Tibial artery (tissue), 4 donors: ENCODE data around the gene KCNT1.

Source experiments
- DNase-seq, 2 donors: peaks; one replicate each; pipeline ENCODE4 v3.0.0-alpha.2; 2019
- H3K27ac ChIP-seq, 2 donors: fragments of 200-600 bp; sonication (generic) in 1 of 2; 1 replicate in 1 of 2; 2 replicates in 1 of 2; pipeline ENCODE4 v1.5.1; 2018 to 2019; ENCODE audit warnings: mild to moderate bottlenecking in 1 of 2
- H3K27me3 ChIP-seq, 2 donors: fragments of 200-600 bp; sonication (generic) in 1 of 2; one replicate each; pipeline versions ENCODE4 v1.5.1 to v1.6.0; 2016 to 2019
- H3K36me3 ChIP-seq, 3 donors: fragments of 200-600 bp; sonication (generic) in 2 of 3; one replicate each; pipeline ENCODE4 v1.5.1; 2016 to 2019; ENCODE audit warnings: mild to moderate bottlenecking in 2 of 3
- H3K4me1 ChIP-seq, 4 donors: fragments of 200-600 bp; sonication (generic) in 2 of 4; 1 replicate in 3 of 4; 2 replicates in 1 of 4; pipeline ENCODE4 v1.5.1; 2016 to 2019
- H3K4me3 ChIP-seq, 2 donors: fragments of 200-600 bp; sonication (generic) in 1 of 2; 1 replicate in 1 of 2; 2 replicates in 1 of 2; pipeline ENCODE4 v1.5.1; 2018 to 2019; ENCODE audit warnings: mild to moderate bottlenecking in 2 of 2
- H3K9me3 ChIP-seq, 3 donors: fragments of 200-600 bp; sonication (generic) in 1 of 3; one replicate each; pipeline ENCODE4 v1.5.1; 2016 to 2019
- CTCF ChIP-seq, 2 experiments: fragments of 200-600 bp in 1 of 2; fragments of 450-650 bp in 1 of 2; IDR thresholded peaks; one replicate each; pipeline ENCODE4 v1.5.1; 2017 to 2019; ENCODE audit warnings: antibody characterized with exemption in 2 of 2, mild to moderate bottlenecking in 1 of 2, moderate library complexity in 1 of 2
- intact Hi-C: fragments of 100-400 bp; cut with DNase I; formaldehyde crosslinking; loops from one replicate; pipeline ENCODE4 v1.15.0; 2023; ENCODE audit warnings: low total_unique reads

KCNT1 gene

GRCh38 chr9:135770203-135770535 lies 68.2 kb downstream of the KCNT1 start:
- Histone ChIP-seq H3K27me3 (peaks cover 0 to 40% of the 10 kb centered on the region in 2 donors), H3K4me3 (no peak overlapping the region), H3K4me1 (no peaks in the 10 kb centered on the region), H3K36me3 (no peaks in the 10 kb centered on the region), H3K27ac (no peak overlapping the region), H3K9me3 (peaks cover 3 to 22% (median 13%) of the 10 kb centered on the region in 3 donors)
- TF ChIP-seq CTCF (IDR thresholded peaks at IDR 0.05), result no peak
- no peak for DNase-seq
- intact Hi-C loops, result no loop called here

- no peak for DNase-seq
- Histone ChIP-seq H3K4me3 (no peak overlapping the region), H3K27me3 (peaks cover 0 to 40% of the 10 kb centered on the region in 2 donors), H3K9me3 (peaks cover 3 to 16% (median 7%) of the 10 kb centered on the region in 3 donors), H3K4me1 (no peaks in the 10 kb centered on the region), H3K36me3 (no peaks in the 10 kb centered on the region), H3K27ac (no peak overlapping the region)
- TF ChIP-seq CTCF (IDR thresholded peaks at IDR 0.05), result no peak
- intact Hi-C loops, result no loop called here
Measured at GRCh38 chr9:135770771-135771170, 68.8 kb downstream of the KCNT1 start.

GRCh38 chr9:135771401-135772051 lies 69.5 kb downstream of the KCNT1 start:
- Histone ChIP-seq H3K27ac (no peak overlapping the region), H3K36me3 (no peaks in the 10 kb centered on the region), H3K4me1 (no peaks in the 10 kb centered on the region), H3K27me3 (peaks cover 0 to 40% of the 10 kb centered on the region in 2 donors), H3K4me3 (no peak overlapping the region), H3K9me3 (peaks cover 0 to 8% (median 0%) of the 10 kb centered on the region in 3 donors)
- no peak for TF ChIP-seq CTCF (IDR thresholded peaks at IDR 0.05)
- intact Hi-C loops, result no loop called here
- no peak for DNase-seq

- Histone ChIP-seq H3K27me3 (peaks cover 0 to 40% of the 10 kb centered on the region in 2 donors), H3K9me3 (peaks cover 0 to 2% (median 0%) of the 10 kb centered on the region in 3 donors), H3K4me1 (no peaks in the 10 kb centered on the region), H3K4me3 (no peak overlapping the region), H3K27ac (no peak overlapping the region), H3K36me3 (no peaks in the 10 kb centered on the region)
- intact Hi-C loops, result no loop called here
- DNase-seq, result no peak
- no peak for TF ChIP-seq CTCF (IDR thresholded peaks at IDR 0.05)
Measured at GRCh38 chr9:135772056-135772646, 70.2 kb downstream of the KCNT1 start.

- TF ChIP-seq CTCF (IDR thresholded peaks at IDR 0.05), result no peak
Measured at GRCh38 chr9:135772702-135773493, 70.9 kb downstream of the KCNT1 start.

More at GRCh38 chr9:135772702-135773493, 70.9 kb downstream of the KCNT1 start:
- Histone ChIP-seq H3K27ac (no peak overlapping the region), H3K9me3 (no peaks in the 10 kb centered on the region), H3K4me3 (no peak overlapping the region), H3K27me3 (peaks cover 0 to 40% of the 10 kb centered on the region in 2 donors), H3K4me1 (no peaks in the 10 kb centered on the region), H3K36me3 (no peaks in the 10 kb centered on the region)
- no peak for DNase-seq
- intact Hi-C loops, result no loop called here
